Subcutaneous abdominal adipose tissue (tissue), 5 donors: ENCODE data around the gene DIAPH3.

ENCODE experiments used
- H3K27ac ChIP-seq: one replicate; pipeline ENCODE4 v1.7.0; 2013; ENCODE audit warnings: low read depth, mild to moderate bottlenecking, inconsistent platforms, low read length, moderate library complexity
- H3K27me3 ChIP-seq, 5 donors: one replicate each; pipeline ENCODE4 v1.7.0; 2013; ENCODE audit warnings: low read length in 5 of 5, inconsistent platforms in 1 of 5; ENCODE audit not compliant: control insufficient read depth in 5 of 5, insufficient read depth in 4 of 5
- H3K36me3 ChIP-seq, 5 donors: one replicate each; pipeline ENCODE4 v1.7.0; 2013; ENCODE audit warnings: low read length in 5 of 5; ENCODE audit not compliant: control insufficient read depth in 5 of 5, insufficient read depth in 5 of 5
- H3K4me1 ChIP-seq, 5 donors: one replicate each; pipeline ENCODE4 v1.7.0; 2013; ENCODE audit warnings: low read length in 5 of 5, mild to moderate bottlenecking in 3 of 5, moderate library complexity in 1 of 5; ENCODE audit not compliant: control insufficient read depth in 5 of 5, insufficient read depth in 5 of 5
- H3K4me3 ChIP-seq, 5 donors: one replicate each; pipeline ENCODE4 v1.7.0; 2013; ENCODE audit warnings: low read length in 5 of 5, low read depth in 1 of 5
- H3K9ac ChIP-seq, 5 donors: one replicate each; pipeline ENCODE4 v1.7.0; 2013; ENCODE audit warnings: low read length in 5 of 5, mild to moderate bottlenecking in 4 of 5, moderate library complexity in 3 of 5
- H3K9me3 ChIP-seq, 5 donors: one replicate each; pipeline ENCODE4 v1.7.0; 2013; ENCODE audit warnings: low read length in 5 of 5; ENCODE audit not compliant: control insufficient read depth in 5 of 5
- donor health status: healthy.
- donor health status: healthy.
- donor health status: healthy.
- donor health status: healthy.
- donor health status: healthy.

The DIAPH3 gene

GRCh38 chr13:59677966-59678814, 485.5 kb downstream of the DIAPH3 start:
- no peaks in the 10 kb centered on the region for H3K9me3 ChIP-seq
- no peaks in the 10 kb centered on the region for H3K27me3 ChIP-seq
- peaks cover 0 to 4% (median 0%) of the 10 kb centered on the region in 5 donors for H3K4me1 ChIP-seq
- no peak overlapping the region for H3K27ac ChIP-seq
- H3K9ac ChIP-seq, result no peak overlapping the region
- no peaks in the 10 kb centered on the region for H3K36me3 ChIP-seq
- no peak overlapping the region for H3K4me3 ChIP-seq

GRCh38 chr13:59677430-59677829, 486.3 kb downstream of the DIAPH3 start:
- Histone ChIP-seq H3K27ac (no peak overlapping the region), H3K4me1 (peaks cover 0 to 6% (median 0%) of the 10 kb centered on the region in 5 donors)

GRCh38 chr13:59674616-59675015, 489.1 kb downstream of the DIAPH3 start:
- H3K4me3 ChIP-seq, result no peak overlapping the region
- no peaks in the 10 kb centered on the region for H3K36me3 ChIP-seq
- no peaks in the 10 kb centered on the region for H3K27me3 ChIP-seq
- no peak overlapping the region for H3K27ac ChIP-seq
- peaks cover 0 to 13% (median 0%) of the 10 kb centered on the region in 5 donors for H3K4me1 ChIP-seq
- H3K9ac ChIP-seq, result no peak overlapping the region
- H3K9me3 ChIP-seq, result no peaks in the 10 kb centered on the region

More at GRCh38 chr13:59677430-59677829, 486.3 kb downstream of the DIAPH3 start:
- H3K36me3 ChIP-seq, result no peaks in the 10 kb centered on the region
- no peak overlapping the region for H3K9ac ChIP-seq
- no peaks in the 10 kb centered on the region for H3K9me3 ChIP-seq
- H3K4me3 ChIP-seq, result no peak overlapping the region
- H3K27me3 ChIP-seq, result no peaks in the 10 kb centered on the region

- H3K4me3 ChIP-seq, result no peak overlapping the region
- H3K4me1 ChIP-seq, result peaks cover 0 to 13% (median 0%) of the 10 kb centered on the region in 5 donors
- H3K27ac ChIP-seq, result no peak overlapping the region
- H3K9me3 ChIP-seq, result no peaks in the 10 kb centered on the region
- H3K9ac ChIP-seq, result no peak overlapping the region
- no peaks in the 10 kb centered on the region for H3K36me3 ChIP-seq
- no peaks in the 10 kb centered on the region for H3K27me3 ChIP-seq
Observed at GRCh38 chr13:59673286-59673685, 490.4 kb downstream of the DIAPH3 start.

GRCh38 chr13:59672445-59672844, 491.3 kb downstream of the DIAPH3 start:
- Histone ChIP-seq H3K9me3 (no peaks in the 10 kb centered on the region), H3K4me1 (peaks cover 0 to 10% (median 0%) of the 10 kb centered on the region in 5 donors), H3K27me3 (no peaks in the 10 kb centered on the region), H3K9ac (no peak overlapping the region), H3K36me3 (no peaks in the 10 kb centered on the region), H3K27ac (no peak overlapping the region), H3K4me3 (no peak overlapping the region)

- Histone ChIP-seq H3K4me1 (peaks cover 0 to 10% (median under 1%) of the 10 kb centered on the region in 5 donors), H3K4me3 (no peak overlapping the region), H3K9ac (no peak overlapping the region), H3K9me3 (no peaks in the 10 kb centered on the region), H3K36me3 (no peaks in the 10 kb centered on the region), H3K27me3 (no peaks in the 10 kb centered on the region), H3K27ac (no peak overlapping the region)
Observed at GRCh38 chr13:59671881-59672280, 491.8 kb downstream of the DIAPH3 start.

- peaks cover 0 to 15% (median 8%) of the 10 kb centered on the region in 5 donors for H3K4me1 ChIP-seq
- no peaks in the 10 kb centered on the region for H3K9me3 ChIP-seq
- peak overlapping the region in 1 of 5 donors; percentile 23 for H3K4me3 ChIP-seq
- H3K27ac ChIP-seq, result no peak overlapping the region
- no peaks in the 10 kb centered on the region for H3K36me3 ChIP-seq
- H3K27me3 ChIP-seq, result no peaks in the 10 kb centered on the region
- H3K9ac ChIP-seq, result no peak overlapping the region
Observed at GRCh38 chr13:59666504-59666903, 497.2 kb downstream of the DIAPH3 start.

GRCh38 chr13:59665732-59666131, 498.0 kb downstream of the DIAPH3 start:
- Histone ChIP-seq H3K4me3 (no peak overlapping the region), H3K36me3 (no peaks in the 10 kb centered on the region), H3K9ac (no peak overlapping the region), H3K4me1 (peaks cover 0 to 15% (median 8%) of the 10 kb centered on the region in 5 donors), H3K27ac (no peak overlapping the region), H3K27me3 (no peaks in the 10 kb centered on the region), H3K9me3 (no peaks in the 10 kb centered on the region)

GRCh38 chr13:59665184-59665583, 498.5 kb downstream of the DIAPH3 start:
- Histone ChIP-seq H3K27ac (no peak overlapping the region), H3K27me3 (no peaks in the 10 kb centered on the region), H3K9ac (no peak overlapping the region), H3K9me3 (no peaks in the 10 kb centered on the region), H3K4me3 (no peak overlapping the region), H3K36me3 (no peaks in the 10 kb centered on the region), H3K4me1 (peaks cover 0 to 15% (median 8%) of the 10 kb centered on the region in 5 donors)

- H3K9me3 ChIP-seq, result no peaks in the 10 kb centered on the region
- H3K27ac ChIP-seq, result no peak overlapping the region
- no peak overlapping the region for H3K4me3 ChIP-seq
- H3K9ac ChIP-seq, result no peak overlapping the region
- no peaks in the 10 kb centered on the region for H3K36me3 ChIP-seq
- peaks cover 0 to 20% (median 8%) of the 10 kb centered on the region in 5 donors for H3K4me1 ChIP-seq
- no peaks in the 10 kb centered on the region for H3K27me3 ChIP-seq
Observed at GRCh38 chr13:59664586-59664985, 499.1 kb downstream of the DIAPH3 start.
